ENCODE measurements around the gene SZT2.

Gene SZT2

DNA sequence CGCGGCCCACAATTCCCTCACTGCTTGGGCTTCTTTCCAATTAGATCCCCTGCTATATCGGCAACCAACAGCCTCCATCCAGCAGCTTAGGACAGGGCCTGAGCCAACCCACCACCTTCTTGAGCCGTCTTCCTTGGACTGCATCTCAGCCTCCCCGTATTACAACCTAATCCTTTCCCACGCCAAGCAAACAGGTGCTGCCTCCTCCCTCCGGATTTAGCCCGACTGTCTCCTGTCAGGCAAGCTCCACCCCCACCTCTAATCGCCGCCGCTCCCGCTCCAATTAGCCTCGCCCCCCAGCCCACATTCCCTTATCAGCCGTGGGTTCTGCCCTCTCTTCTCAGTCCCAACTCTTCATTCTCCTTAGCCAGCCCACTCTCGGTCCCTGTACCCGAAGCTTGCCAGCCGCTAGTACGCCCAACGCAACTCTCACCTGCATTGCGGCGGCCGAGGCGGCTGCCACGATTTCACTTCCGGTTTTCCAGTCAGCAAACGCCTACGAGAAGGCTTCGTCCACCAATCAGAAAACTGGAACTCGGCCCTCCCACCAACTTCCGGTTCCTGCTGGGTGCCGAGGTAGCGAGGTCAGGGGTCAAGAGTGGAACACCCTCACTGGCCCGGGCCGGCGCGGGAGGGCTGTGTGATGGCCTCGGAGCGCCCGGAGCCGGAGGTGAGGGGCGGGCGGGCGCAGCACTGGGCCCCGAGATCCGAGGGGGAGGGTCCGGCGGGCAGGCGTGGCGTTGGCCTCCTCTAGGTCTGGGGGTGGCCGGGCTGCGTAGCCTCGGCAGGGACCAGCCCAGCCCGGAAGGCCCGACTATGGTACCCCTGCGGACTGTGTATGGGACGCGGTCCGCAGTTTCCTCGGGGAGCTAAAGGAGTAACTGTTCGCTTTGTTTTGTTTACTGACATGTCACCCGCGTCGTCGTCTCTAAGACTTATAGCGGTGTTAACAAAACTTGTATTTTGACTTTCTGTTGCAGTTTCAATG, at the start of gene SZT2, which contains the start of gene MED8:
Gene SZT2, plus strand, starts transcription at position 574 of the 988 bp plus-strand sequence. Its CDS starts 70 bp downstream, at position 644.
Gene MED8, minus strand, starts transcription at position 475 of the 988 bp plus-strand sequence. Its CDS starts 36 bp downstream, at position 439.
- DNase-seq (ENCODE audit: low read depth): peak; percentile 84

- no peak for DNase-seq (ENCODE audit: low read depth)
Observed at GRCh38 chr1:43340559-43340958, 49.1 kb upstream of the SZT2 start.

DNA sequence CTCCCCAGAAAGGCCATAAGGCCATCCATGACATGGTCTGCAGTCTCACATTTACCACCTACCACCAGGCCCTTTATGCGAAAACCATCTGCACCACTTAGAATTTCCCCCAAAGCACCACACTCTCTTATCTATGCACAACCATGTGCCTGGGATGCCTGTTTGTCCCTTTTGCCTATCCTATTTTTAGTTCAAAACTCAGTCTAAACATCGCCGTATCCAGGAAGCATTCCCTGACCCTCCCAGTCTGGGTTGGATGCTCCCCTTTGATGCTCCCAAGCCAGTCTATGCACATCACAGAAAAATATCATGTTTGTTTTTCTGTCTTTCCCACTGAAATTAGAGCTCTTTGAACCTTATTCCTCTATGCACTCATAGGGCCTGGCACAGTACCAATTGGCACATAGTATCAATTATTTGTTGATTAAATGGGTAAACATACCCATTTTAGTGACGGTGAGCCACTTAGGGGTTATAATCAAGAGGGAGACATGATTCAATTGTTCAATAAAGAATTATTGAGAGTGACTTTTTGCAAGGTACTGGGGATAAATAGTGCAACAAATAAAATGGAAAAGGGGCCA, 45.3 kb upstream of the SZT2 start:
- DNase-seq (ENCODE audit: low read depth): no peak

DNA sequence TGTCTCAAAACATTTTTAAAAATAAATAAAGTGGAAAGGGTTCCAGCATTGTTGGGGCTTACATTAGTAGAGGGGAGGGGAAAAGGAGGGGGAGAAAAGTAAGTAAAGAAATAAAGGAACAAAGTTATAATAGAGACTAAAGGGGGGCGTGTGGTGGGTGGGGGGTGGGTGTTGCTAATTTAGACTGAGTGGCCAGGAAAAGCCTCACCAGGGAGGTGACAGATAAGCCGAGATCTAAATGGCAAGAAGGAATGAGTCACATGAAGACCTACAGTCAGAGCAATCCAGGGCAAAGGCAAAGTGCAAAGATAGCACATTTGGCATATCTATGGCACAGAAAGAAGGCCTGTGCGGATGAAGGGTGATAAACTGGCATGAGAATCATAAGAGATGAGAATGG, 44.6 kb upstream of the SZT2 start:
- no peak for DNase-seq (ENCODE audit: low read depth)

GRCh38 chr1:43346636-43347035, 43.1 kb upstream of the SZT2 start:
- DNase-seq (ENCODE audit: low read depth): no peak

DNA sequence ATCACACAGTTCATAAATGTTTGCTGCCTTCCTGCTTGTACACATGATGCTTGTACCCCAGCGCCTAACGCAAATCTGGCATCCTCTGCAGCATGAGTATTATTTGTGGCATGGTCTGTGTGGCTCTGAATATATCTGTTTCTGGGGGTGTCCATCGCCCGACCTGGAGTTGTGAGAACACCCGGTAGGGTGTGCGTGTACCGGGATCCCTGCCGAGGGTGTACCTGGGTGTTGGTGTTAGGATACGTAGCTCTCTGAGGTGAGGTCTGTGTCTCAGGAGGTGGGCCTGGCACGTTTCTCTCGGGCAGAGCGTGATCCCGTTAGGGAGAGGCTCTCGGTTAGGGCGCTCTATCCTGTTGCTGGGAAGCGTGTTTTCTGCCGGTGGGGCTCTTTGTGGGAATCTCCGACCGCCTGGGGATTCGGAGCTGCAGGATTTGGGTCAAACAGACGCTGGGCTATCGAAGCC, 41.3 kb upstream of the SZT2 start:
- DNase-seq (ENCODE audit: low read depth): no peak

DNA sequence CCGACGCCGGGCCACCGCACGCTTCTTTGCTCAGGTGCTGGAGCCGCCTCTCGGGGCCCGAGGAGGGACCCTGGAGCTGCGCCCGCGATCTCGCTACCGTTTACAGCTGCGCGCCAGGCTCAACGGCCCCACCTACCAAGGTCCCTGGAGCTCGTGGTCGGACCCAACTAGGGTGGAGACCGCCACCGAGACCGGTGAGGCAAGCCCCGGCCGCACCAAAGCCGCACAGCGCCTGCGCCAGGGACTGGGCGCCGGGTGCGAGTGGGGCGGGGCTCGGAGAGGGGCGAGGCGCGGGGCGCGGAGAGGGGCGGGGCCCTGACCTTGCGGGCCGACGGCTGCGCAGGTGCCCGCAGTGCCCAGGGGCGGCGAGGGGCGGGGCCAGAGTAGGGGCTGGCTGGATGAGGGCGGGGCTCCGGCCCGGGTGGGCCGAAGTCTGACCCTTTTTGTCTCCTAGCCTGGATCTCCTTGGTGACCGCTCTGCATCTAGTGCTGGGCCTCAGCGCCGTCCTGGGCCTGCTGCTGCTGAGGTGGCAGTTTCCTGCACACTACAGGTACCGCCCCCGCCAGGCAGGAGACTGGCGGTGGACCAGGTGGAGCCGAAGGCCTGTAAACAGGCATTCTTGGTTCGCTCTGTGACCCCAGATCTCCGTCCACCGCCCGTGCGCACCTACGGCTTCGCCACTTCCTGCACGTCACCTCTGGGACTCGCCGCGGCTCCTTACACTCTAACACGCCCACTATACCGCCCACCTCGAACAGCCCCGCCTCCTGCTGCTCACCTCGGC, 40.7 kb upstream of the SZT2 start:
- DNase-seq (ENCODE audit: low read depth): no peak

GRCh38 chr1:43349594-43350306, 39.9 kb upstream of the SZT2 start:
- no peak for DNase-seq (ENCODE audit: low read depth)

DNA sequence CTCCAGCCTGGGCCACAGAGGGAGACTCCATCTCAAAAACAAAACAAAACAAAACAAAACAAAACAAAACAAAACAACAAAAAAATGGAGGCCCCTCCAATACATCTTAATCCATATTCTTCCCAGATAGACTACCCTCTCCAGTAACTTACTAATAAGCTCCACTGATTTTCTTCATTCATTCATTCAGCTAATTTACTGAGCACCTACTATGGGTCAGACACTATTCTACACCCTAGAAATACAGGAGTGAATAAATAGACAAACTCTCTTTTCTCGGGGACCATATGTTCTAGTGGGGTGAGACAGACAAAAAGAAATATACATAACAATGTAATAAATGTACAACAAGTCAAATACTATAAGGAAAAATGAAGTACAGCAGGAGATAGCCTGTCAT, 38.7 kb upstream of the SZT2 start:
- DNase-seq (ENCODE audit: low read depth): no peak

DNA sequence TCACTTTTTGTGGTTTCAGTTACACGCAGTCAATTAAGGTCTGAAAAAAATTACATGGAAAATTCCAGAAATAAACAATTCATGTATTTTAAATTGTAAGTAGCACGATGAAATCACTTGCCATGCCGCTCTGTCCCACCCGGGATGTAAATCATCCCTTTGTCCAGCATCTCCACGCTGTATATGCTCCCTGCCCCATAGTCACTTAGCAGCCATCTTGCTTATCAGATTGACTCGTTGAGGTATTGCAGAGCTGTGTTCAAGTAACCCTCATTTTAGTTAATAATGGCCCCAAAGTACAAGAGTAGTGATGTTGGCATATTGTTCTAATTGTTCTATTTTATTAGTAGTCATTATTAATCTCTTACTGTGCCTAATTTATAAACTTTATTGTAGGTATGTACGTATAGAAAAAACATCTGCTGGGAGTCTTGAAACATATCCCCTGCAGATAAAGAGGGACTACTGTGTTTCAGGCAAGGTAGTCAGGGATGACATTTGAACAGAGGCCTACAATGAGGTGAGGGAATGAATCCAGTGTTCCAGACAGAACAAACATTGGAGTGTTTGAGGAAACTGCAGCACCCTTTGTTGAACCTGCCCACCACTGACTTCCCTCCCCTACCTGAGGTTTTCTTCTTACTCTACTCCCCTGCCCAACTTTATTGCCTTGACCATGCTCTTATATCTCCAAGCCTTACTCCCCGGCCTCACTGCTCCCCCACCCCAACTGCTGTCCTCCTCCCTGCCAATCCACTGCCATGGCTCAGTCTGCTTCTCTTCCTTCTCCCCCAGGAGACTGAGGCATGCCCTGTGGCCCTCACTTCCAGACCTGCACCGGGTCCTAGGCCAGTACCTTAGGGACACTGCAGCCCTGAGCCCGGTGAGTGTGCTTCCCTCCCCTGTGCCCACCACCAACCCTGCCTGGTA, 38.0 kb upstream of the SZT2 start:
- DNase-seq (ENCODE audit: low read depth): no peak

- no peak for DNase-seq (ENCODE audit: low read depth)
Observed at GRCh38 chr1:43352351-43352705, 37.4 kb upstream of the SZT2 start.

GRCh38 chr1:43352881-43353280, 36.8 kb upstream of the SZT2 start:
- DNase-seq (ENCODE audit: low read depth): no peak

- DNase-seq (ENCODE audit: low read depth): no peak
Observed at GRCh38 chr1:43354471-43354870, 35.2 kb upstream of the SZT2 start.

- no peak for DNase-seq (ENCODE audit: low read depth)
Observed at GRCh38 chr1:43354936-43355335, 34.8 kb upstream of the SZT2 start.

- no peak for DNase-seq (ENCODE audit: low read depth)
Observed at GRCh38 chr1:43357251-43357650, 32.4 kb upstream of the SZT2 start.

- no peak for DNase-seq (ENCODE audit: low read depth)
Observed at GRCh38 chr1:43358121-43358745, 31.5 kb upstream of the SZT2 start.

GRCh38 chr1:43358746-43359693, 30.7 kb upstream of the SZT2 start, which contains the start of gene CDC20:
Gene CDC20, plus strand, starts transcription at chr1:43358981. Its CDS starts 235 bp downstream, at chr1:43359216.
- peak; percentile 96 for DNase-seq (ENCODE audit: low read depth)

DNA sequence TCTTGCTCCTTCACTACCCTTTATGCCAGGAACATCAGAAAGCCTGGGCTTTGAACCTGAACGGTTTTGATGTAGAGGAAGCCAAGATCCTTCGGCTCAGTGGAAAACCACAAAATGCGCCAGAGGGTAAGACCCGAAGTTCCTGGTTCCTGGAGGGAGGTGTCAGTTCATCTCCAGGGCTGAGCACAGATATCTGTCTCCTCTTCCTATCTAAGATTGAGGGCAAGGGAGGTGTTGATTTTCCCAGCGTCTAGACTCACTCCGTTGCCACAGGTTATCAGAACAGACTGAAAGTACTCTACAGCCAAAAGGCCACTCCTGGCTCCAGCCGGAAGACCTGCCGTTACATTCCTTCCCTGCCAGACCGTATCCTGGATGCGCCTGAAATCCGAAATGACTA, 30.0 kb upstream of the SZT2 start:
- DNase-seq (ENCODE audit: low read depth): no peak

DNA sequence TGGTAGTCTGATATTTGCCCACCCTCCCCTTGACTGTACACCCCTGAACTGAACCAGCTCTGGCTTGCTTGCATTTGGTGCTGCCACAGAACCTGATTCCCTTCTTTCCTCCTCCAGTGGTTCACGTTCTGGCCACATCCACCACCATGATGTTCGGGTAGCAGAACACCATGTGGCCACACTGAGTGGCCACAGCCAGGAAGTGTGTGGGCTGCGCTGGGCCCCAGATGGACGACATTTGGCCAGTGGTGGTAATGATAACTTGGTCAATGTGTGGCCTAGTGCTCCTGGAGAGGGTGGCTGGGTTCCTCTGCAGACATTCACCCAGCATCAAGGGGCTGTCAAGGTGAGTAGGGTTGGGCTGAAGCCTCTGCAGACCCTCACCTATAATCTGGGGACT, 29.1 kb upstream of the SZT2 start:
- no peak for DNase-seq (ENCODE audit: low read depth)
